ENCODE results near the gene IL4I1.

IL4I1 gene

GRCh38 chr19:49873129-49873521 is 23.6 kb downstream of the IL4I1 start:
- no peak for DNase-seq
- no peak overlapping the region for H3K27ac ChIP-seq
- peaks cover 4% of the 10 kb centered on the region for H3K36me3 ChIP-seq (replicated peaks)
- H3K4me3 ChIP-seq (ENCODE audit: low read depth, low read length), result no peak overlapping the region
- in situ Hi-C loops (cut with HindIII; ENCODE audit: low pct_ligation_motif_present, low sequenced_read_pairs), result no loop called here
- TF ChIP-seq CTCF (IDR thresholded peaks at IDR 0.05; ENCODE audit: low read depth, low read length, missing control alignments), result no peak
- H3K27me3 ChIP-seq (replicated peaks), result no peaks in the 10 kb centered on the region

GRCh38 chr19:49872245-49873128 is 24.2 kb downstream of the IL4I1 start:
- H3K36me3 ChIP-seq (replicated peaks), result peaks cover 4% of the 10 kb centered on the region
- DNase-seq, result no peak
- no peaks in the 10 kb centered on the region for H3K27me3 ChIP-seq (replicated peaks)
- H3K27ac ChIP-seq, result no peak overlapping the region
- TF ChIP-seq CTCF (IDR thresholded peaks at IDR 0.05; ENCODE audit: low read depth, low read length, missing control alignments), result no peak
- H3K4me3 ChIP-seq (ENCODE audit: low read depth, low read length), result no peak overlapping the region
- in situ Hi-C loops (cut with HindIII; ENCODE audit: low pct_ligation_motif_present, low sequenced_read_pairs), result no loop called here

GRCh38 chr19:49871349-49871985 is 25.2 kb downstream of the IL4I1 start:
- no peak overlapping the region for H3K4me3 ChIP-seq (ENCODE audit: low read depth, low read length)
- no peak for DNase-seq
- no peaks in the 10 kb centered on the region for H3K27me3 ChIP-seq (replicated peaks)
- H3K36me3 ChIP-seq (replicated peaks), result peaks cover 4% of the 10 kb centered on the region
- in situ Hi-C loops (cut with HindIII; ENCODE audit: low pct_ligation_motif_present, low sequenced_read_pairs), result no loop called here
- H3K27ac ChIP-seq, result no peak overlapping the region
- no peak for TF ChIP-seq CTCF (IDR thresholded peaks at IDR 0.05; ENCODE audit: low read depth, low read length, missing control alignments)

- H3K27ac ChIP-seq, result peak overlapping the region; percentile 27
- H3K27me3 ChIP-seq (replicated peaks), result no peaks in the 10 kb centered on the region
Observed at GRCh38 chr19:49870309-49870901, 26.3 kb downstream of the IL4I1 start.

More at GRCh38 chr19:49870309-49870901, 26.3 kb downstream of the IL4I1 start:
- H3K4me3 ChIP-seq (ENCODE audit: low read depth, low read length), result peak overlapping the region; percentile 55
- in situ Hi-C loops (cut with HindIII; ENCODE audit: low pct_ligation_motif_present, low sequenced_read_pairs), result no loop called here
- H3K36me3 ChIP-seq (replicated peaks), result peaks cover 3% of the 10 kb centered on the region
- DNase-seq, result no peak
- no peak for TF ChIP-seq CTCF (IDR thresholded peaks at IDR 0.05; ENCODE audit: low read depth, low read length, missing control alignments)

Measured in brain microvascular endothelial cell (primary cell).